Sigmoid colon (tissue), 7 donors: ENCODE measurements around the gene NES. TPM values are rescaled to one million over a fixed set of nuclear protein-coding genes. Genes with fewer than 3 reads are reported as not detected.

Experiments used
- DNase-seq: peaks from one replicate; pipeline ENCODE4 v3.0.0-alpha.2; 2019
- H3K27ac ChIP-seq, 4 donors: fragments of 200-600 bp; sonication (generic); one replicate each; pipeline ENCODE4 v1.5.1; 2016 to 2019; ENCODE audit warnings: mild to moderate bottlenecking in 1 of 4
- H3K27me3 ChIP-seq, 3 donors: fragments of 200-600 bp; sonication (generic); one replicate each; pipeline ENCODE4 v1.5.1; 2019; ENCODE audit warnings: mild to moderate bottlenecking in 1 of 3
- H3K36me3 ChIP-seq, 4 donors: fragments of 200-600 bp; sonication (generic); one replicate each; pipeline ENCODE4 v1.5.1; 2016 to 2019
- H3K4me1 ChIP-seq, 4 donors: fragments of 200-600 bp; sonication (generic); one replicate each; pipeline ENCODE4 v1.5.1; 2017 to 2019
- H3K4me3 ChIP-seq, 4 donors: fragments of 200-600 bp; sonication (generic); one replicate each; pipeline ENCODE4 v1.5.1; 2017 to 2019; ENCODE audit warnings: mild to moderate bottlenecking in 2 of 4, moderate library complexity in 1 of 4
- H3K9me3 ChIP-seq, 4 donors: fragments of 200-600 bp in 3 of 4; sonication (generic) in 3 of 4; one replicate each; pipeline versions ENCODE4 v1.5.1 to v1.6.1; 2013 to 2019
- EP300 ChIP-seq, 4 donors: sonication (generic); formaldehyde crosslinking; IDR thresholded peaks; one replicate each; pipeline ENCODE4 v1.6.1; 2017; ENCODE audit warnings: antibody characterized with exemption in 4 of 4
- POLR2A ChIP-seq, 2 donors: fragments of 450-650 bp; IDR thresholded peaks; one replicate each; pipeline ENCODE4 v1.6.1; 2016; ENCODE audit warnings: antibody characterized with exemption in 2 of 2, mild to moderate bottlenecking in 2 of 2, moderate library complexity in 2 of 2
- POLR2AphosphoS5 ChIP-seq, 4 donors: sonication (generic); formaldehyde crosslinking; IDR thresholded peaks; one replicate each; pipeline ENCODE4 v1.6.1; 2017; ENCODE audit warnings: antibody characterized with exemption in 4 of 4
- WGBS, 2 donors: extraction: QIAGEN DNeasy Blood & Tissue Kit; methylation state at CpG; one replicate each; pipeline ENCODE4 v1.1.7; 2013; 5-methylcytosine and 5-hydroxymethylcytosine counted together
- intact Hi-C: fragments of 100-400 bp; cut with DNase I; formaldehyde crosslinking; loops from one replicate; pipeline ENCODE4 v1.15.1; 2023
- polyA plus RNA-seq, 3 donors: library from polyadenylated mRNA; stranded (reverse); fragments of 200-250 nt; gene quantifications; one replicate each; pipeline ENCODE4 v1.2.3, GENCODE V29; 2013
- total RNA-seq, 4 donors: library from RNA; depleted of rRNA; stranded (reverse); fragments of >200 nt; gene quantifications; one replicate each; pipeline ENCODE4 v1.1.0, GENCODE V29; 2016
- TF ChIP-seq, protein P1 (sequence below), 4 experiments: fragments of 450-650 bp in 3 of 4; fragments of 200-600 bp in 1 of 4; IDR thresholded peaks; one replicate each; pipeline ENCODE4 v1.5.1; 2016 to 2019; ENCODE audit warnings: antibody characterized with exemption in 4 of 4, mild to moderate bottlenecking in 3 of 4, moderate library complexity in 2 of 4
- donor health status: healthy with polysubstance abuse.
- donor health status: Bipolar disorder and iron deficiency.
- donor health status: healthy.

NES gene
- total and polyA plus RNA-seq, 7 donors = 0.60 to 21.0 (median 7.1) TPM

GRCh38 chr1:156647351-156647750 lies 29.9 kb downstream of the NES start:
- TF ChIP-seq, protein P1, sequence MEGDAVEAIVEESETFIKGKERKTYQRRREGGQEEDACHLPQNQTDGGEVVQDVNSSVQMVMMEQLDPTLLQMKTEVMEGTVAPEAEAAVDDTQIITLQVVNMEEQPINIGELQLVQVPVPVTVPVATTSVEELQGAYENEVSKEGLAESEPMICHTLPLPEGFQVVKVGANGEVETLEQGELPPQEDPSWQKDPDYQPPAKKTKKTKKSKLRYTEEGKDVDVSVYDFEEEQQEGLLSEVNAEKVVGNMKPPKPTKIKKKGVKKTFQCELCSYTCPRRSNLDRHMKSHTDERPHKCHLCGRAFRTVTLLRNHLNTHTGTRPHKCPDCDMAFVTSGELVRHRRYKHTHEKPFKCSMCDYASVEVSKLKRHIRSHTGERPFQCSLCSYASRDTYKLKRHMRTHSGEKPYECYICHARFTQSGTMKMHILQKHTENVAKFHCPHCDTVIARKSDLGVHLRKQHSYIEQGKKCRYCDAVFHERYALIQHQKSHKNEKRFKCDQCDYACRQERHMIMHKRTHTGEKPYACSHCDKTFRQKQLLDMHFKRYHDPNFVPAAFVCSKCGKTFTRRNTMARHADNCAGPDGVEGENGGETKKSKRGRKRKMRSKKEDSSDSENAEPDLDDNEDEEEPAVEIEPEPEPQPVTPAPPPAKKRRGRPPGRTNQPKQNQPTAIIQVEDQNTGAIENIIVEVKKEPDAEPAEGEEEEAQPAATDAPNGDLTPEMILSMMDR (IDR thresholded peaks at IDR 0.05) = no peak
- TF ChIP-seq POLR2A (IDR thresholded peaks at IDR 0.05) (no peak), POLR2AphosphoS5 (IDR thresholded peaks at IDR 0.05) (no peak), EP300 (IDR thresholded peaks at IDR 0.05) (no peak)
- 81 to 87% methylated on average over 10 of the region's 10 CpGs for WGBS, 2 donors
- no peak for DNase-seq
- Histone ChIP-seq H3K36me3 (no peaks in the 10 kb centered on the region), H3K27me3 (peaks cover 4 to 92% (median 51%) of the 10 kb centered on the region in 3 donors), H3K9me3 (no peaks in the 10 kb centered on the region), H3K4me3 (no peak overlapping the region), H3K4me1 (peaks cover 0 to 3% (median 2%) of the 10 kb centered on the region in 4 donors), H3K27ac (no peak overlapping the region)
- intact Hi-C loops = no loop called here

DNA sequence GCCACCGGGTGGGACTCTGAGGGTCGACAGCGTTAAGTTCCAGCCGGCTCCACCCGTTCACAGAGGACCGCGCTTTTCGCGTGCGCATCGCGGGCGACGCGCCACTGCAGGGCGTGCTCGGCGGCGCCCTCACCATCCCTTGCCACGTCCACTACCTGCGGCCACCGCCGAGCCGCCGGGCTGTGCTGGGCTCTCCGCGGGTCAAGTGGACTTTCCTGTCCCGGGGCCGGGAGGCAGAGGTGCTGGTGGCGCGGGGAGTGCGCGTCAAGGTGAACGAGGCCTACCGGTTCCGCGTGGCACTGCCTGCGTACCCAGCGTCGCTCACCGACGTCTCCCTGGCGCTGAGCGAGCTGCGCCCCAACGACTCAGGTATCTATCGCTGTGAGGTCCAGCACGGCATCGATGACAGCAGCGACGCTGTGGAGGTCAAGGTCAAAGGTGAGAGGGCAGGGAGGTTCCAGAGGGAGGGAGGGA lies 30.4 kb downstream of the NES start:
- Histone ChIP-seq H3K27me3 (peaks cover 10 to 94% (median 56%) of the 10 kb centered on the region in 3 donors), H3K36me3 (no peaks in the 10 kb centered on the region), H3K9me3 (no peaks in the 10 kb centered on the region), H3K27ac (no peak overlapping the region), H3K4me1 (peaks cover 0 to 9% (median 7%) of the 10 kb centered on the region in 4 donors), H3K4me3 (no peak overlapping the region)
- 35 to 64% methylated on average over 51 of the region's 51 CpGs for WGBS, 2 donors
- DNase-seq = no peak
- TF ChIP-seq, protein P1 (IDR thresholded peaks at IDR 0.05) = no peak
- no peak for TF ChIP-seq POLR2A (IDR thresholded peaks at IDR 0.05)
- no peak for TF ChIP-seq EP300 (IDR thresholded peaks at IDR 0.05)
- intact Hi-C loops = no loop called here

DNA sequence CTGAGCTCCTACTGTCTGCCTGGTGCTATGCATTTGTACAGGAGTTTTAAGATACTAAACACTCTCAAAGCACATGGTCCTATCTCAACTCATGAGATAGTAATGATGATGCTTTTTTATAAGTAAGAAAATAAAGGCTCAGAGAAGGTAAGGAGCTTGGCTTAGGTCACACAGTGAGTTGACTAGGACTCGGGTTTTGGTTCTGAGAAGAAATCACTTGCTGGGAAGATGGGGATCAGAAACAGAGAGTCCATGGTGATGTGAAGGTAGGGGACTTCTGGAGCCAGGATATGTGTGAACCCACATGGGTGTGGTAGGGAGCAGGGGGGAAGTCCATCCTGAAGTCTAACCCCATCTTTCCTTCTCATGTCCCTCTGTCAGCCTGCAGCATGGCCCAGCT lies 31.5 kb downstream of the NES start:
- H3K27ac ChIP-seq = no peak overlapping the region
- H3K27me3 ChIP-seq = peaks cover 17 to 94% (median 63%) of the 10 kb centered on the region in 3 donors
- no peaks in the 10 kb centered on the region for H3K9me3 ChIP-seq
- H3K4me3 ChIP-seq = no peak overlapping the region
- DNase-seq = no peak
- H3K4me1 ChIP-seq = peaks cover 0 to 18% (median 15%) of the 10 kb centered on the region in 4 donors
- no peaks in the 10 kb centered on the region for H3K36me3 ChIP-seq
- TF ChIP-seq, protein P1 (IDR thresholded peaks at IDR 0.05) = no peak
- TF ChIP-seq EP300 (IDR thresholded peaks at IDR 0.05) = no peak
- no peak for TF ChIP-seq POLR2AphosphoS5 (IDR thresholded peaks at IDR 0.05)
- no peak for TF ChIP-seq POLR2A (IDR thresholded peaks at IDR 0.05)
- intact Hi-C loops = no loop called here
- WGBS, 2 donors = 87 to 88% methylated on average over 1 of the region's 1 CpG

DNA sequence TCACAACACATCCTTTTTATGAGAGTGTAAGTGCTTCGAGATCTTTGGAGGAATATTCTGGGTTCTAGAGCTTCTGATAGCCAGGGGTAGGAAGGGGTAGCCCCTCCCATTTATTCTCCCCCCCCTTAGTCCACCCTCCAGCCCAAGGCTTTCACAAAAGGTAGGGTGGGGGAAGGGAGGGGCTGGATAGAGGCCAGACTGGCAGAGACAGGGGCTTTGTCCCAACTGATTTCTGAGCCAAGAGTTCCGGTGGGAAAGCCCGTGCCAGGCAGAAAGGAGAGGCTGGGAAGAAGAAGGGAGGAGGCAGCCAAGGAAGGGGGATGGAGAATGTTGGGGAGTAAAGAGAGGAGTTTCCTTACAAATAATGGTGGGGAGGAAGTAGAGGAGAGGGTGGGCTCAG lies 32.2 kb downstream of the NES start:
- no peak overlapping the region for H3K27ac ChIP-seq
- no peaks in the 10 kb centered on the region for H3K9me3 ChIP-seq
- H3K27me3 ChIP-seq = peaks cover 19 to 94% (median 69%) of the 10 kb centered on the region in 3 donors
- H3K4me1 ChIP-seq = peaks cover 0 to 18% (median 15%) of the 10 kb centered on the region in 4 donors
- intact Hi-C loops = no loop called here
- WGBS, 2 donors = 77 to 79% methylated on average over 3 of the region's 3 CpGs
- H3K4me3 ChIP-seq = no peak overlapping the region
- no peak for DNase-seq
- no peaks in the 10 kb centered on the region for H3K36me3 ChIP-seq
- no peak for TF ChIP-seq POLR2AphosphoS5 (IDR thresholded peaks at IDR 0.05)
- TF ChIP-seq, protein P1 (IDR thresholded peaks at IDR 0.05) = no peak
- no peak for TF ChIP-seq POLR2A (IDR thresholded peaks at IDR 0.05)
- no peak for TF ChIP-seq EP300 (IDR thresholded peaks at IDR 0.05)

DNA sequence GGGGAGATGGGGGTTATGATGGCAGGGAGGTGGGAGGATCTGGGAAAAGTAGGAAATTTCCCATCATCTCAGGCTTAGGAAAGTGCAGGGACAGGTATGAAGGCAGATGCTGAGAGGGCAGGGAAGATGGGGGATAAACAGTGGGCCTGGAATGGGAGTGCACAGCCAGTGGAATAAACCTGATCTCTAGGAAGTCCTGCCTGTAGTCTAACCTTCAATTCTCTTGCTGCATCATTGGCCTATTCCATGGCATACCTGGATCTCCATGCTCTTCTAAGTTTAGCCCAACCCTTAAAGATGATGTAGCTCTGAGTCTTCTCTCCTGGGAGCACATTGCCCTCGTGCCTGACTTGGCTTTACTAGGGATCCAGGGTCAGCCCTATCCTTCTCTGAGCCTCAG lies 32.6 kb downstream of the NES start:
- intact Hi-C loops = no loop called here
- no peak for TF ChIP-seq EP300 (IDR thresholded peaks at IDR 0.05)
- no peak for TF ChIP-seq POLR2AphosphoS5 (IDR thresholded peaks at IDR 0.05)
- no peak for TF ChIP-seq POLR2A (IDR thresholded peaks at IDR 0.05)
- TF ChIP-seq, protein P1 (IDR thresholded peaks at IDR 0.05) = no peak
- Histone ChIP-seq H3K4me1 (peaks cover 0 to 18% (median 15%) of the 10 kb centered on the region in 4 donors), H3K27ac (no peak overlapping the region), H3K9me3 (no peaks in the 10 kb centered on the region), H3K27me3 (peaks cover 23 to 97% (median 73%) of the 10 kb centered on the region in 3 donors), H3K36me3 (no peaks in the 10 kb centered on the region), H3K4me3 (no peak overlapping the region)
- DNase-seq = no peak
- WGBS, 2 donors = 53 to 58% methylated on average over 1 of the region's 1 CpG
